Small intestine (tissue), 7 donors: ENCODE measurements around the gene ZNF23. TPM values are rescaled to one million over a fixed set of nuclear protein-coding genes. Genes with fewer than 3 reads are reported as not detected.

Source experiments
- DNase-seq, 2 donors: peaks; one replicate each; pipeline versions ENCODE4 v3.0.0 to v3.0.0-alpha.2; 2013
- FAIRE-seq: peaks from 2 replicates; lab custom pipeline; 2012; peaks lifted over from hg19 to GRCh38; lab: Jason Lieb, UNC
- H3K27ac ChIP-seq, 3 donors: one replicate each; pipeline ENCODE4 v1.5.1; 2013; ENCODE audit warnings: low read length in 2 of 3, mild to moderate bottlenecking in 2 of 3, control low read depth in 1 of 3, inconsistent platforms in 1 of 3, low read depth in 1 of 3, moderate library complexity in 1 of 3
- H3K27me3 ChIP-seq, 3 donors: one replicate each; pipeline ENCODE4 v1.6.1; 2013; ENCODE audit warnings: low read length in 3 of 3, inconsistent platforms in 1 of 3; ENCODE audit not compliant: control insufficient read depth in 3 of 3, insufficient read depth in 3 of 3
- H3K36me3 ChIP-seq, 3 donors: one replicate each; pipeline ENCODE4 v1.6.1; 2013; ENCODE audit warnings: low read length in 3 of 3, inconsistent platforms in 1 of 3, low read depth in 1 of 3, mild to moderate bottlenecking in 1 of 3, moderate library complexity in 1 of 3; ENCODE audit not compliant: control insufficient read depth in 3 of 3, insufficient read depth in 2 of 3
- H3K4me1 ChIP-seq, 3 donors: one replicate each; pipeline ENCODE4 v1.6.1; 2013; ENCODE audit warnings: low read length in 2 of 3, inconsistent platforms in 1 of 3, low read depth in 1 of 3, mild to moderate bottlenecking in 1 of 3, moderate library complexity in 1 of 3; ENCODE audit not compliant: control insufficient read depth in 3 of 3, insufficient read depth in 2 of 3
- H3K4me3 ChIP-seq, 3 donors: one replicate each; pipeline ENCODE4 v1.5.1; 2013; ENCODE audit warnings: low read length in 3 of 3, control low read depth in 1 of 3, inconsistent platforms in 1 of 3, low read depth in 1 of 3, mild to moderate bottlenecking in 1 of 3, moderate library complexity in 1 of 3
- H3K9me3 ChIP-seq, 2 donors: one replicate each; pipeline ENCODE4 v1.6.1; 2013; ENCODE audit warnings: low read depth in 1 of 2, low read length in 1 of 2; ENCODE audit not compliant: control insufficient read depth in 2 of 2, insufficient read depth in 1 of 2
- WGBS, 3 donors: extraction: QIAGEN DNeasy Blood & Tissue Kit; methylation state at CpG; one replicate each; pipeline ENCODE4 v1.1.7; 2013; 5-methylcytosine and 5-hydroxymethylcytosine counted together
- polyA plus RNA-seq, 4 donors: library from polyadenylated mRNA; stranded (reverse) in 3 of 4; unstranded in 1 of 4; fragments of 200-250 nt in 3 of 4; fragments of 120-200 nt in 1 of 4; gene quantifications; one replicate each; pipeline versions ENCODE4 v1.2.1 to v1.2.3, GENCODE V29; 2013
- donor health status: healthy with polysubstance abuse.
- donor health status: control.
- donor health status: control.
- donor health status: Bipolar disorder and iron deficiency.
- donor health status: healthy.

ZNF23 gene
- polyA plus RNA-seq, 4 donors, result 3.5 to 10.8 (median 4.9) TPM

- H3K4me1 ChIP-seq, result no peaks in the 10 kb centered on the region
- peaks cover 0 to 10% (median under 1%) of the 10 kb centered on the region in 3 donors for H3K36me3 ChIP-seq
- 93 to 98% (median 93%) methylated on average over 1 of the region's 1 CpG for WGBS, 3 donors
- no peak for FAIRE-seq
- H3K4me3 ChIP-seq, result no peak overlapping the region
- no peaks in the 10 kb centered on the region for H3K27me3 ChIP-seq
- no peaks in the 10 kb centered on the region for H3K9me3 ChIP-seq
- no peak overlapping the region for H3K27ac ChIP-seq
- DNase-seq, result no peak
These were observed 1.1 kb downstream of the ZNF23 start for GRCh38 chr16:71460941-71461340.

GRCh38 chr16:71460236-71460635, 1.8 kb downstream of the ZNF23 start:
- no peak for FAIRE-seq
- 76 to 97% (median 87%) methylated on average over 4 of the region's 4 CpGs for WGBS, 3 donors
- Histone ChIP-seq H3K4me1 (no peaks in the 10 kb centered on the region), H3K27ac (no peak overlapping the region), H3K36me3 (peaks cover 0 to 16% (median 2%) of the 10 kb centered on the region in 3 donors), H3K9me3 (peaks cover 0 to 2% of the 10 kb centered on the region in 2 donors), H3K27me3 (no peaks in the 10 kb centered on the region), H3K4me3 (no peak overlapping the region)
- no peak for DNase-seq

GRCh38 chr16:71459510-71459909, 2.5 kb downstream of the ZNF23 start:
- Histone ChIP-seq H3K27me3 (no peaks in the 10 kb centered on the region), H3K27ac (no peak overlapping the region), H3K4me1 (no peaks in the 10 kb centered on the region), H3K4me3 (no peak overlapping the region), H3K9me3 (peaks cover 0 to 2% of the 10 kb centered on the region in 2 donors), H3K36me3 (peaks cover 0 to 23% (median 2%) of the 10 kb centered on the region in 3 donors)
- DNase-seq (no peak), FAIRE-seq (no peak)

GRCh38 chr16:71456801-71457200, 5.2 kb downstream of the ZNF23 start:
- peaks cover 0 to 15% of the 10 kb centered on the region in 2 donors for H3K9me3 ChIP-seq
- H3K36me3 ChIP-seq, result peaks cover 5 to 38% (median 15%) of the 10 kb centered on the region in 3 donors
- no peak overlapping the region for H3K27ac ChIP-seq
- H3K4me1 ChIP-seq, result no peaks in the 10 kb centered on the region
- no peak for FAIRE-seq
- no peak overlapping the region for H3K4me3 ChIP-seq
- WGBS, 3 donors, result 93 to 97% (median 95%) methylated on average over 4 of the region's 4 CpGs
- no peak for DNase-seq
- no peaks in the 10 kb centered on the region for H3K27me3 ChIP-seq

GRCh38 chr16:71453036-71453435, 9.0 kb downstream of the ZNF23 start:
- H3K27ac ChIP-seq, result no peak overlapping the region
- DNase-seq, result no peak
- peaks cover 21 to 46% (median 38%) of the 10 kb centered on the region in 3 donors for H3K36me3 ChIP-seq
- FAIRE-seq, result no peak
- no peaks in the 10 kb centered on the region for H3K27me3 ChIP-seq
- H3K4me1 ChIP-seq, result no peaks in the 10 kb centered on the region
- no peak overlapping the region for H3K4me3 ChIP-seq
- peaks cover 0 to 46% of the 10 kb centered on the region in 2 donors for H3K9me3 ChIP-seq

- no peaks in the 10 kb centered on the region for H3K27me3 ChIP-seq
- DNase-seq (no peak), FAIRE-seq (no peak)
- no peaks in the 10 kb centered on the region for H3K4me1 ChIP-seq
- H3K36me3 ChIP-seq, result peaks cover 21 to 36% (median 22%) of the 10 kb centered on the region in 3 donors
- no peak overlapping the region for H3K4me3 ChIP-seq
- H3K9me3 ChIP-seq, result peaks cover 2 to 71% of the 10 kb centered on the region in 2 donors
- no peak overlapping the region for H3K27ac ChIP-seq
- WGBS, 3 donors, result 95 to 99% (median 96%) methylated on average over 3 of the region's 3 CpGs
These were observed 13.0 kb downstream of the ZNF23 start for GRCh38 chr16:71449020-71449419.

GRCh38 chr16:71448274-71448866, 13.7 kb downstream of the ZNF23 start:
- Histone ChIP-seq H3K36me3 (peaks cover 18 to 34% (median 21%) of the 10 kb centered on the region in 3 donors), H3K4me1 (no peaks in the 10 kb centered on the region), H3K4me3 (no peak overlapping the region), H3K27me3 (no peaks in the 10 kb centered on the region), H3K9me3 (peaks cover 2 to 71% of the 10 kb centered on the region in 2 donors), H3K27ac (no peak overlapping the region)
- no peak for FAIRE-seq
- 96 to 98% (median 97%) methylated on average over 7 of the region's 7 CpGs for WGBS, 3 donors
- DNase-seq, result no peak

- 94 to 97% (median 95%) methylated on average over 6 of the region's 6 CpGs for WGBS, 3 donors
- Histone ChIP-seq H3K36me3 (peaks cover 0 to 3% (median 0%) of the 10 kb centered on the region in 3 donors), H3K27me3 (peaks cover 0 to 5% (median 0%) of the 10 kb centered on the region in 3 donors), H3K4me3 (no peak overlapping the region), H3K4me1 (no peaks in the 10 kb centered on the region), H3K9me3 (peaks cover 2 to 60% of the 10 kb centered on the region in 2 donors), H3K27ac (no peak overlapping the region)
- FAIRE-seq (no peak), DNase-seq (no peak)
These were observed 18.3 kb downstream of the ZNF23 start for GRCh38 chr16:71443714-71444113.

GRCh38 chr16:71442051-71442440, 20.0 kb downstream of the ZNF23 start, which contains the start of gene TLE7:
Gene TLE7 (minus strand): TSS chr16:71442054. CDS start chr16:71433324, 8,730 bp downstream.
- H3K36me3 ChIP-seq, result peaks cover 0 to 2% (median 0%) of the 10 kb centered on the region in 3 donors
- no peaks in the 10 kb centered on the region for H3K4me1 ChIP-seq
- H3K9me3 ChIP-seq, result peaks cover 1 to 48% of the 10 kb centered on the region in 2 donors
- FAIRE-seq (no peak), DNase-seq (no peak)
- WGBS, 3 donors, result 83 to 92% (median 87%) methylated on average over 13 of the region's 13 CpGs
- no peak within 1 kb of the TSS for H3K4me3 ChIP-seq
- H3K27ac ChIP-seq, result no peak within 1 kb of the TSS
- H3K27me3 ChIP-seq, result peaks cover 0 to 5% (median 0%) of the 10 kb centered on the region in 3 donors
